GM12865 (cell line): Measurements from ENCODE around the gene STRN3.

Experiments used
- DNase-seq: peaks from one replicate; pipeline ENCODE4 v3.0.0; 2010; ENCODE audit warnings: low read depth
- H3K4me3 ChIP-seq: 2 replicates; pipeline ENCODE4 v1.5.1; 2011; ENCODE audit warnings: mild to moderate bottlenecking, low read depth, low read length, control low read depth
- TF ChIP-seq, protein P1 (sequence below): IDR thresholded peaks from 2 replicates; pipeline ENCODE4 v1.5.1; 2011; ENCODE audit warnings: low read length, control low read depth, low read depth, inconsistent platforms; ENCODE audit not compliant: insufficient read depth; ENCODE audit errors: missing control alignments

The STRN3 gene

DNA sequence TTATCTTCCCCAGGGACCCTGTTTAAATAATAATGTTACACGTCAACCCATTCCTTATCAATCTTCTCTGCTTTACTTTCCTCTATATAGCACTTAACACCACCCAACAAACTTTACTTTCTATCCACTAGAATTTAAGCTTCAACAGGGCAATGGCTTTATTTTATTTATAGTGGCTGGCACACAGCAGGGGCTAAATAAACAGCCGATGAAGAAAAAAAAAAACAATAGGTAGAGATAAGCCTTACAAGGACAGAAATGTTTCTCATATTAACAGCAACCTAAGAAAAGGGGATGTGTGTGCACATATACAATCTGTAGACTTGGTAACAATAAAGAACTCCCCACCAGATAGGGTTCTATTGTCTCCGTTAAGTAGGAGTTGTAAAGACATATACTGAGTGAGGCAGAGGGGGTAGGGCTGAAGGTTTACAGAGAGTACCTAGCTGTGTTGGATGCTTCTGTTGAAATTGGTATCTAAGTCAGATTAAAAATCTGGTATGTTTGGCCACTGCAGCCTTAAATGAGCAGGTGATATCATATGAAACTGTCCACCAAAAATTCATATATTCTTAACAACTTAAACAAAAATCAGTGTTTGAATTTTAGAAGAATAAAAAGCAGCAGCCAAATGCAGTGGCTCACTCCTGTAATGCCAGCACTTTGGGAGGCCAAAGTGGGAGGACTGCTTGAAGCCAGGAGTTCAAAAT is 25.4 kb downstream of the STRN3 start:
- TF ChIP-seq, protein P1, sequence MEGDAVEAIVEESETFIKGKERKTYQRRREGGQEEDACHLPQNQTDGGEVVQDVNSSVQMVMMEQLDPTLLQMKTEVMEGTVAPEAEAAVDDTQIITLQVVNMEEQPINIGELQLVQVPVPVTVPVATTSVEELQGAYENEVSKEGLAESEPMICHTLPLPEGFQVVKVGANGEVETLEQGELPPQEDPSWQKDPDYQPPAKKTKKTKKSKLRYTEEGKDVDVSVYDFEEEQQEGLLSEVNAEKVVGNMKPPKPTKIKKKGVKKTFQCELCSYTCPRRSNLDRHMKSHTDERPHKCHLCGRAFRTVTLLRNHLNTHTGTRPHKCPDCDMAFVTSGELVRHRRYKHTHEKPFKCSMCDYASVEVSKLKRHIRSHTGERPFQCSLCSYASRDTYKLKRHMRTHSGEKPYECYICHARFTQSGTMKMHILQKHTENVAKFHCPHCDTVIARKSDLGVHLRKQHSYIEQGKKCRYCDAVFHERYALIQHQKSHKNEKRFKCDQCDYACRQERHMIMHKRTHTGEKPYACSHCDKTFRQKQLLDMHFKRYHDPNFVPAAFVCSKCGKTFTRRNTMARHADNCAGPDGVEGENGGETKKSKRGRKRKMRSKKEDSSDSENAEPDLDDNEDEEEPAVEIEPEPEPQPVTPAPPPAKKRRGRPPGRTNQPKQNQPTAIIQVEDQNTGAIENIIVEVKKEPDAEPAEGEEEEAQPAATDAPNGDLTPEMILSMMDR = no peak
- no peak overlapping the region for H3K4me3 ChIP-seq
- DNase-seq = no peak

DNA sequence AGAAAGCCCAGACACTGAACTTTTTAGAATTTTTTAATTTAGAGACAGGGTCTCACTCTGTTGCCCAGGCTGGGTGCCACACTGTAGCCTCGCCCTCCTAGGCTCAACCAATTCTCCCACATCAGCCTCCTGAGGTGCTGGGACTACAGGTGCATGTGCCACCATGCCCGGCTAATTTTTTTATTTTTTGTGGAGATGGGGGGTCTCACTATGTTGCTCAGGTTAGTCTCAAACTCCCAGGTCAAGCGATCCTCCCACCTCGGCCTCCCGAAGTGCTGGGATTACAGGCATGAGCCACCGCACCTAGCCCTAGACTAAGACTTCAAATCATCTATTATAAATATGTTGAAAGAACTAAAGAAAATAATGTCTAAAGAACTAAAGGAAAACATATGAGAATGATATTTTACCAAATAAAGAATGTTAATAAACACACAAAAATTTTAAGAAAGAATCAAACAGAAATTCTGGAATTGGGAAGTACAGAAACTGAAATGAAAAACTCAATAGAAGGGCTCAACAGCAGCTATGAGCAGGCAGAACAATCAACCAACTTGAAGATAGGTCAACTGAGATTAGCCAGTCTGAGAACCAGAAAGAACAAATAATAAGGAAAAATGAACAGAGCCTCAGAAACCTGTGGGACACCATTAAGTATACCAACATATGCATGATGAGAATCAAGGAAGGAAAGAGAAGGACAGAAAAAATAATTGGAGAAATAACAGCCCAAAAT is 27.0 kb downstream of the STRN3 start:
- TF ChIP-seq, protein P1 = no peak
- DNase-seq = no peak

DNA sequence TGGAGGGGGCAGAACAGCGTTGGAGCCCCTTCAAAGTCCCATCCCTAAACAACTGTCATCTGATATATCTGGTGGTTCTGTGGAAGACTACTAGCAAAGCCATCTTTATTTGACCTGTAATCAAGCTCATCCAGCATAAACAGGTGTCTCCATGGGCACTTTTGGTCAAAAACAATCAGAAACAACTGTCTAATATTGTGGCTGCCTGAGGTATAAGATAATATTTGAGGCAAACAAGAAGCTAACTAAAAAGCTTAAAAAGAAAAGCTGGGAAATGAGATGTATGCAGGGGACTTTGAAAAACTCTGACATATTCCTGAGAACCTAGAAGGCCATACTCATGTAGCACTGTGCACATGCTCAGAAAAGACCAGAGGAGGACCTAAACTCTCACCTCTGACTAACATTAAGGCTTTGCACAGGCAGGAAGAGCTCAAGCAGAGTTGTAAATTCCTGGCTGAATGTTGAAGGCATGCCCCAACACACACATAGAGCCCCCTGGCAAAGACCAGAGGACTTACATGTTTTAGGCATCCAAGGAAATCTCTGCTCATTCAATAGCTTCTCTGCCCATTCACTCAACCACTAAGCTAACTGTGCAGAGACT is 28.0 kb downstream of the STRN3 start:
- TF ChIP-seq, protein P1 = no peak
- no peak for DNase-seq
- H3K4me3 ChIP-seq = no peak overlapping the region

More for the DNA sequence above, 27.0 kb downstream of the STRN3 start:
- no peak overlapping the region for H3K4me3 ChIP-seq

DNA sequence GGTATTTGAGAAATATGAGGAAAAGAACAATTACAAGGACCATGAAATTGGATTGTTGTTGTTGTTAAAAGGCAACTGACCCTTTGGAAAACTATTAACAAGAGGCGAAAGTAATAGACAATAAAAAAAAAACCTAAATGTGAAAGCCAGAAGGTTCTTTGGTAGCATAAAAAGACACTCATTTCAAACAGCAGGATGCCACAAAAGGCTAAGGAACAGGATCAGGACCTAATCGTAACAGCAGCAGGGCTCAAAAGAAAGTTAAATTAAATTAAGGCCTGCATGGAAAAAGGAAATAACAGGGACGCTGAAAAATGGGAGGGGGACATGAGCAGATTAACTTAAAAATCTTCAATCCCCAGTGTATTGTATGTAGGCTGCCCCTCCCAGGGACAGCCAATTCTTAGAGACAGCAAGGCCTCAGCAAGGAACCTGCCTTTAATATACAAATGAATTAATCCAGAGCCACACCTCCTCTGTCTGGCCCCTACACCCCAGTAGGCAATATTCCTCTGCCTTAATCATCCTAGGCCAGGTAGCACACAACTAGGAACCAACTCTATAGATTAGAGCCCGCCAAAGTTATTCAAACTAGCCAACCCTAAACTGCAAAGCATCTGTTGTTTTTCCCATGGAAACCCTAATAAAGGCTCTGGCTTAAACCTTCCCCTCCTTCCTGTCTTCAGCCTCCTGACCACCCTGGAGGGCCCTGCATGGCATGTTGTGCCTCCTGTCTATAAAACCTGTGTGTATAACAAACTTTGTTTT is 29.1 kb downstream of the STRN3 start:
- TF ChIP-seq, protein P1 = no peak
- DNase-seq = no peak
- H3K4me3 ChIP-seq = no peak overlapping the region

DNA sequence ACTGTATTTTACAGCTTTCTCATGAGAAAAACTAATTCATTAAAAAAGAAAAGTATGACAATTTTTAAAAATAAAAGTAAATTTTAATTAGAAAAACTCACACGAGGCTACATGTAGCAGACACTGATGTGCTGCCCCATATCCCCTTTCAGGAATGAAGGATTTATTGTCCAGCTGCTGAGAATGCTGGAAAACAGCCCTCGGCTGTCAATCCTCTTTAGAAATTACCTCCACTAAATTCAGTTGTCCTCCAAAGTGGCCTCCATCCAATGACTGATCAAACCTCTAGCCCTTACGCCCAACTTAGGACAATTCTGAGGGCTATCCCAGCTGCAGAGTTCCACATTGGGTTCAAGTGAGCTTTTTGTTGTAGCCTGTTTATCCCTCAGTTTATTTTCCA is 30.5 kb downstream of the STRN3 start:
- no peak for DNase-seq
- no peak overlapping the region for H3K4me3 ChIP-seq
- TF ChIP-seq, protein P1 = no peak

DNA sequence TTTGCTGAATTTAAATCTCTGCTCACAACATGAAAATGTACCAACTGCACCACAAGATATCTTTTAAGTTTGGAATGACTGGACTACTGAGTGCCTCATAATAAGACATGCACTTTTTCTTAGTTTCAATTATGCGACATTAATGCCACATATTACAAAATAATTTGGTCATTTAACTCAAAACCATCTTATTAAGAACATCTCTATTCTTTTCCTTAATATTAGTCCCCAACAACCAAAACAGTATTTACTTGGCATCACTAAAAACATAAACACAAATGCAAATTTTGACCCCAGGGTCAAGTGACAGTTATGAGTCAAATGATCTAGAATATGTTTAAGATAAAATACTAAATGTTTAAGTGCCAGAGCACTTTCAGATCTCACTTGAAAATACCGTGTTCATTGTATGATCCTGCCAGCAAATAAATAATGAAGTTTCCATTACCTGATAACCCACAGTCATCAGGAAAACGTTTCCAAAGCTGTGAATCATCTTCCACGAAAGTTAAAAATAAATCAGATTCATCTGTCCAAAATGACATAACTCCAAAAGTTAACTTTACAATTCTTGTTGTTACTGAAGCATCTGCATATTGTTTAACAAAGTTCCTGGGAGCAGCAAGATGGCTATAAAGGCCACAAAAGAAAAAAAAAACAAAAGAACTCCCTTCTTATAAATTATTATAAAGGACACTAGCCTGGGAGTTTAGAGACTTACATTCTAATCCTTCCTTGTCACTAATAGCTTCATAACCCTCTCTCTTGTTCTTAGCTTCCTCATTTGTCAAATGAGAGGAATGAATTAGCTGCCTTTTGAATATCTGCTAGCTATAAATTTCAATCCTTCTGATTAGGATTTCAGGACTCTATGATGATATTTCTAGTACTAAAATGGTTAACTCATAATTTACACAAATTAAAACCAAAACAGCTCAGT is 31.2 kb downstream of the STRN3 start:
- TF ChIP-seq, protein P1 = no peak
- DNase-seq = peak; percentile 46
- no peak overlapping the region; the same call in 1 of the 2 replicates for H3K4me3 ChIP-seq
